ENCODE results near the gene RAD51B.
"Not testable (repeated sequence)": the region's sequence is repeated elsewhere in the genome, so short reads cannot be mapped to it uniquely, and the experiment has no call there.

Gene RAD51B

DNA sequence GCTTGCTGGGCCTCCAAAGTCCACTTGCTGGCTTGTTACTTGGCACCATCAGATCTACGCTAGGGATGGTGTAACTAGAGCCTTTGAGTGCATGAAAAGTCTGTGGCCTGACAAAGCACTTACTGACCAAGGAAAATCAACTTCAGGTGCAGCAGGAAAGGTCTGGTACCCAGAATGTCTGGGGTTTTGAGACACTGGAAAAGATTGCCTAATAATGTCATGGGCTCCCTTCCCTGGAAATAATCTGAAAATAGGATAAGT, 866.6 kb downstream of the RAD51B start:
- DNase-seq, result no peak

DNA sequence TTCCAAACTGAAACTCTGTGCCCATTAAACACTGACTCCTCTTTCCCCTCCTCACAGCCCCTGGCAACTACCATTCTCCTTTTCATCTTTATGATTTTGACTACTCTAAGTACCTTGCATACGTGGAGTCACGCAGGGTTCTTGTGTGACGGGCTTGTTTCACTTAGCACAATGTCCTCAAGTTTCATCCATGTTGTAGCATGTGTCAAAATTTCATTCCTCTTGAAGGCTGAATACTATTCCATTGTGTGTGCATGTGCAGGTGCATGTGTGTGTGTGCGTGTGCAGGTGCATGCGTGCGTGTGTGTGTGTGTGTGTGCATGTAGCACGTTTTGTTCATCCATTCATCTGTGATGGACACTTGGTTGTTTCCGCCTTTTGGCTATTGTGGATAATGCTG, 867.1 kb downstream of the RAD51B start:
- DNase-seq, result no peak

DNA sequence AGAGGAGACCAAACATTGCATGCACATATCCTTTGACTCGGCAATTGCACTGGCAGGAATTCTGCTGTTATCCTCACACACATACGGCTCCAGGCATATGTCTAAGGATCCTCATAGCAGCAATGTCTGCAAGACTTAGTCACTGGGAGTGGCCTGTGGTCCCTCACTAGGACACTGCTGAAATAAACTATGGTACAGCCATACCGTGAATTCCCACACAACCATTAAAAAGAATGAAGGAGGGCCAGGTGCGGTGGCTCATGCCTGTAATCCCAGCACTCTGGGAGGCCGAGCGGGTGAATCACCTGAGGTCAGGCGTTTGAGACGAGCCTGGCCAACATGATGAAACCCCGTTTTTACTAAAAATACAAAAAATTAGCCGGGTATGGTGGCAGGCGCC, 868.2 kb downstream of the RAD51B start:
- no peak for DNase-seq

DNA sequence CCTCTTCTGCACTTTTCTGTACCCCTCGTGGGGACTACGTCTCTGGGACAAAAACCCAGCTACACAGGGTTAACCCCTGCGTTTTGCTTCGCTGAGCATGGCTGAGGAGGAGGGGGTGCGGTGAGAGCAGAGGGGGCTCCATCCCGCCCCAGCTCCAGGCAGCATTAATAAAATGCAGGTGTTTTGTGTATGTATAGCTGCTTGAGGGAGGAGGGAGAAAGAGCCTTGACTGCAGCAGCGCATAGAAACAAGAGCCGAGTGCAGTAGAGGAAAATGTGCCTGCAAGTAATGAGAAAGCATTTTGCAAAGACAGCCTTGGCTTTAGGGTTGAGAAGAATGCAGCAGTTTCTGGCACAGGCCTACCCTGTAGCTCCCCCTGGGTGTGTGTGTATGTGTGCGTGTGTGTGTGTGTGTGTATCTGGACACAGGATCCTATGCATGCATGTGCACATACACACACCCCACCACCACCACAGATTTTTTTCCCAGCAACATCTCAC, 869.3 kb downstream of the RAD51B start:
- peak in 1 of 2 experiments; percentile 7 for DNase-seq

DNA sequence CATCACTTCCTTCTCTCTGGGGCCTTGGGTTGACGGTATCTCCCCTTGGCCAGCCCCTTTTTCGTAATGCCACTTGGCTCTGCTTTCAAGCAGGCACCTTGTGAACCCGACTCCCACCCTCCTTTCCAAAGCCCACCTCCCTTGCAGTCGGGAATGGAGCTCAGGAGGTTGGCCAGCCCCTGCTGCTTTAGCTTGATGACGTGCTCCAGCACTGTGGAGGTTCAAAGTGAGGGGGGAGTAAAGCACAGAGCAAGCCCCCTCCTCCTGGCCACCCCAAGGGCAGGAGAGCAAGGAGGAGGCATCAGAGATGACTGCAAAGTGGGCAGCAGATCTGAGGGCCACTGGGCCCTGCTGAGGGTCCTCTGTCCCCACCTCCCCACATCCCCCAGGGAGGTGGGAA, 869.9 kb downstream of the RAD51B start:
- no peak for DNase-seq

DNA sequence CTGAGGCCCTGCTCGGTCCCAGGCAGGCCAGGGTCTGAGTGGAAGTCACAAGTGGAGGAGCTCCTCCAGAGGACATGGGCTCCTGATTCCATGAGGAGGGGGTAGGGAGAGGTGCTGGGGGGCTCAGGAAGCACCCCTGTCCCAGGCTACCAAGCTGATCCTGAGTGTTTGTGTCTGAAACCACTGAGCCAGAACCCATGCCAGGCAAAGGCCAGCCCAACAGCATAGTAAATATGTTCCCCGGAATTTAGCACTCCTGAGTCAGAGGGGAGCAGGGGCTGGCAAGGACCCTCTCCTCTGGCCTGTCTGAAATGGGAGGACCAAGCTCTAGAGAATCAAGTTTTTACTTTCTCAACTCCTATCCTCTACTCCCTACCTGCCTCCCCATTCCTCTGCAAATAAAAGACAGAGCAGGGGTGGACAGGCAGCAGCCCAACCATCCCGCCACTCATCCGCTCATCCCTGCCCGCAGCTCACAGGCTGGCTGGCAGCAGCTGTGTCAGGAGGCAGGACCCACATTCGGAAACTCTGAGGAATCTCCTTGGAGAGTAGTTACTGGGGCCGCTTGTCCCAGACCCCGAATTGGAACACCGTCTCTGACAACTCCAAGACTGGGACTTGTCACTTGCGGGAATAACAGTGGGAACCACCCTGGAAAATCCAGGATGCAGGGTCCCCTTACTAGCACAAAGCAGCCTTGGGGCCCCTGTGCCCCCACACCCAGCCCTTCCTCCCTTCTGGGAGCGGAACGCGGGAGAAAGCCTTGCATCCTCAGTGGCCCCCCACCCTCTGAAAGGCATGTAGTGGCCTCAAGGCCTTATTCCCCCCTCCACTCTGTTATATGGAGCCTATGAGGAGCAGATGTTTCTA, 870.7 kb downstream of the RAD51B start:
- DNase-seq, result no peak

DNA sequence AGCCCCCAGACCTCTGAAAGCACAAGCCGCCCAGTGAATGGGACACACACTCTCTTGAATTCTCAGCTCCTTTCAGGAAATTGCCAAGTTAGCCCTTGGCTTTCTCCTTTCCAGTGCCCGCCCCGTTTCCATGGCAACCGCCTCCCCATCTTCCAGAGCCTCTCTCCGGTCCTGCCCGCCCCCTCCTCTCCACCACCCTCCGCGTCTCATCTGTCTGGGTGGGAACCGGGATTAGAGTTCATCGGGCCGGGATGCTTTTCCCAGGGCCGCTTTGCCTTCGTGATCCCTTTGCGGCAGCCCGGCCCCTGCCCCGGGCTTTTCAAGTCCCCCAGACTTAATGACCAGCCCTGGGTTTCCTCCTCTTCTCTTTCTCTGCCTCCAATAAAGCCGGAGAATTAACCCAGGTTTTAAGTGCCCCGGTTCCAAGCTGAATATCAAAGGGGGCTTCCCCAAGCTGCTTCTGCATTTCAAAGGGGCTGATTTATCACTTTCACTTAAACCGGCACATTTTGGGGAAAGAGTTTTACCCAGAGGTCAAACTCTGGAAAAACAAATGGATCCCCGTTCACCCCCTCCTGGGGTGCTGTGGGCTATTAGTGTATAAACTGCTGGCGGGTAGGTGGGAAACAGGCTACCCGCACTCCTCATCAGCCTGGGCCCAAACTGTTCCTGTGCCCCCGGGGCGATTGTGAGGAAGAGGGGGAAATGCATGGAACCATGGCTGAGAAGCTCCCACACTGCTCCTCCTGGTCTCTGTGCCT, 871.6 kb downstream of the RAD51B start:
- no peak for DNase-seq

DNA sequence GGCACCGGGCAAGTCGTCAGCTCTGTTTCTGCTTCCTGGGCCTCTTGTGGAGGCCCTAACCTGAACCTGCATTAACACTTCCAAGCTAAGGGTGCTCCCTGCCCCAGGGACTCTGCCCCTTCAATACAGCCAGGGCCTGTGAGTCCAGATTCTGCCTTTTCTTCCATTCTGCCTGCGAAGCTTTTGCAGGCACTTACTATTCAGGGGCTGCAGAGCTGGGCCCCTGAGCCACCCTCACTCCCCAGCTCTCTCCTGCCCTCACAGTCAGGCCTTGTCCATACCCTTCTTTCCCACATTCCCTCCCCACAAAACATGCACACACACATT, 872.2 kb downstream of the RAD51B start:
- no peak for DNase-seq

DNA sequence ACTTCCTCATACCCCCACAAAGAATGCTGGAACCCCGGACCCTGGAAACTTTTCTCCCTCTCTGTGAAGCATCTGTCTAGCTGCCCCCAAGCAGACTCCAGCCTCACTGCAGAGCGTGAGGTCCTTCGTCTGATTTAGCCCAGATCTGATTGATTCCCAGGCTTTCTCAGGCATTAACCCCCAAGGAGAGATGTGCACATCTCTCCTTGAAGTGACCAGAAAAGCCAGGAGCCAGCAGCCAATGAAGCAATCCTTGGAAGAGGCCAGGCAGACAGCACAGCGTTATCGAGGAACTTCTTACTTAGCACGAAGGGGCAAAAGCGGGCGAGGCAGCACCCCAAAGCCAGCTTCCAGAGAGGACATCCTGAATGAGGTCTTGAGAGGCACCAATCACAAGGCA, 872.6 kb downstream of the RAD51B start:
- no peak for DNase-seq

DNA sequence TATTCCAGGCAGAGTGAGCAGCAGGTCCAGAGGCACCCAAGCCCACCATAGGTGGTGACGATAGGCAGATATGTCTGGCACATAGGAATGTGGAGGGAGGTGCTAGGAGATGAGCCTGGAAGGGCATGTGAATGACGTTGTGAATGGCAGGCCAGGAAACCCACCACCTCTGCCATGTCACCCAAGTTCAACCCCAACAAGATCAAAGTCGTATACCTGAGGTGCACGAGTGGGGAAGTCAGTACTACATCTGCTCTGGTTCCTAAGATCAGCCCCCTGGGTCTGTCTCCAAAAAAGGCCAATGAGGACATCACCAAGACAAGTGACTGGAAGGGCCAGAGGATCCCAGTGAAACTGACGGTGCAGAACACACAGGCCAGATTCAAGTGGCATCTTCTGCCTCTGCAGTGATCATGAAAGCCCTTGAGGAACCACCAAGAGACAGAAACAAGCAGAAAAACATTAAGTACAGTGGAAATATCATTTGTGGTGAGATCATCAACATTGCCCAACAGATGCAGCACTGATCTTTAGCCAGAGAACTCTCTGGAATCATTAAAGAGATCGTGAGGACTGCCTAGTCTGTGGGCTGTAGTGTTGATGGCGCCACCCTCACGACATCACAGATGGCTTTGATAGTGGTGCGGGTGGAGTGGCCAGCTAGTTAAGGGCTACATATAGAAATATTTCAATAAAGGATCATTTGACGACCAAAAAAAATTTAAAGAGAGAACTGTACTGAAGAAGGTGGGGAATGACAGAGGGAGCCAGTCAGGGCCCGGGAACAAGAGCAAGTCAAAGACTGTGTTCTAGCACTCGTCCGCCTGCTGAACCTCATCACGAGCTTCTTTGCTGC, 873.6 kb downstream of the RAD51B start:
- DNase-seq, result no peak

DNA sequence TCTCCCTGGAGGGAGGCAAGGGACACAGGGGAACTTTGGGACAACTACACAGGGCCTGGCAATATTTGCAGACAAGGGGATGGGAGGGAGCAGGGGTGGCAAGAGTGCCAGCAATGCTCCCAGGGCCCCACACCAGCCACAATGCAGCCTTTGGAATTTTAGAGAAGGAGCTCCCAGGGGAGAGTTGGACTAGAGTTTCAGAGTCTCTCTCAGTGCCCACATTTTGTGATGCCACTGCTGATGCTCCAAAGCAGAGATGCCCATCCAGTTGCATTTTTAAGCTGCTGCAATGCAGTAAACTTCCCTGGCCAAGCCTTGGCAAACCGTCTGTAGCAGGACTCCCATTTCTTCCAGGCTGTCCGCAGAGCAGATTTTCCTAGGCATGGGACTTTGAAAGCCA, 874.3 kb downstream of the RAD51B start:
- no peak for DNase-seq

DNA sequence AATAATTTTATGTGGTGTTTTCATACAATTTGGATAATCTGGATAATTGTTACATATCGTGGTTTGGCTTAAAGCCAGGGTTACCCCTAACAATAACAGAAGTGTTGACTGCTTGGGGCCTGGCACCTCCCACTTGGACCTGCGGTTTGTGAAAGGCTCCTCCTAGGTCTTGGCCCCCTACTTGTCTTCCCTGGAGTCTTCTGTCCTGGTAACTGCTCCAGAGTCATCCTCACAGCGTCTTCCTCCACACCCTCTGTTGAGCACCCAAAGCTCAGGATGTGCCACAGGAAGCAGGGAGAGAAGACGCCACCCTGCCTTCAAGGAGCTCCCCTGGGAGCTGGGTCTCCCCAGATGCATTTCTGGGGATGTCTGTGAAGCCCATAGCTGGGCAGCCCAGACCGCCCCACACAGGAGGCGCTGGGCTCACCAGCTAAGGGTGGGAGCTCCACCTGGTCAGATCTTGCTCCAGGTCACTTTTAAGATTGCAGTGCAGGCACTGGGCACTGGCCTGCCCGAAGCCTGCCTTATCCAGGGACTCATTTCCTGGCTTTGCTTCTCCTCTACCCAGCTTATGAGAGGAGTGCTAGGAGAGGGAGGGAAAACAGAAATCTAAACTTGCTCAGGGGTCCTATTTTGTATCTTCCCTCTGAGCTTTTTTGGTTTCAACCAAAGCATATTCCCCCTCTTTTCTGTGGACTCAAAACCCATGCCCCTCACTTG, 875.1 kb downstream of the RAD51B start:
- DNase-seq, result peak in 1 of 2 experiments; percentile 9

DNA sequence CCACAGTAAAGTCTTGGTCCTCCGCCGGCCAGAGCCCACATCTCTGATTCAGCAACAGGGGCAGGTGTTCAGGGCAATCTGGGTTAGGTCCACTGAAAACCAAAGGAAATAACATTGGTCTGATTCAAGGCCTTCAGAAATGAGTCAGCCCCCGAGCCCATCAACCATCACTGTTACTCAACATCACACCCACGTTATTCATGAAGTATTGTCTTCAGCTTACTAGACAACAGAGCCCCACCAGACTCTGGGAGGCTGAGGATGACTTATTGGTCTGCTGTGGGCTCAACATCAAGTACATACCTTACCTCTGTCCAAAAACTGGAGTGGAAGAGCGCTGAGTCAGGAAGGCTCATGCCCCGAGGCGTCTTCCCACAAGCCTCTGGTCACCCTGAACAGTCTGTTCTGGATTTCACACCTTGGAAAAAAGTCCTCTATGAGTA, 875.8 kb downstream of the RAD51B start:
- DNase-seq, result no peak

DNA sequence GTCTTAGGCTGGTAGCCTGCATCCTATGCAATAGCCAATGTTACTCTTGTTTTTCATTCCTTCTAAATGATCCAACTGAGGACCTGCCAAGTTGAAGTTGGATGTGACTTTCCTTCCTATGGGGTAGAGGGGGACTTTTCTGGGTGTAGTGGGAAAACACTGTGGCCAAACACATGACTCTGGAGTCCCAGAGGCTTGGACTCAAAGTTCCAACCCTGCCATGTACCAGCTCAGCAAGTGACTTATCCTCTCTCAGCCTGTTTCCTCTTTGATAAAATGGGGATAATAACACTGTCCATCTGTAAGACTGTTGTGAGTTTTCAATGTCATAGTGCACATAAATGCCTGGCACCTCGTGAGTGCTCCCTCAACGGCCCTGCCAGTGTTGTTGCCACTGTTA, 876.3 kb downstream of the RAD51B start:
- DNase-seq, result no peak

DNA sequence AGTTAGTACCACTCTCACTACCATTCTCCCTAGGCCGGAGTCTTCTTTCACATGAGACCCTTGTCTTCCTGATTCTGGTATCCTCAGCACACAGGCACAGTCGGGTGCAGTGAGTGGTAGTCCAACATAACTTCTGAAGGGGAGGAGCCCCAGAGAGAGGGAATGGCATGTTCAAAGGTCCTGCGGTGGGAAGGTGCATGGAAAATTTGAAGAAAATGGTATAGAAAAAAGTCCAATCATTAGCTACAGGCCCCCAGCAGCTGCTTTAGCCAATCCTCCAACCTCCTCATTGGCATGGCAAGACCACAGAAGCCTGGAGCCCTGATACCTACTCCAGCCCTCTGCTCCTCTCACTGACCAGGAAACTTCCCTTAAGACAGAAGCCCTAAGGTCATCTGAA, 876.7 kb downstream of the RAD51B start:
- no peak for DNase-seq

DNA sequence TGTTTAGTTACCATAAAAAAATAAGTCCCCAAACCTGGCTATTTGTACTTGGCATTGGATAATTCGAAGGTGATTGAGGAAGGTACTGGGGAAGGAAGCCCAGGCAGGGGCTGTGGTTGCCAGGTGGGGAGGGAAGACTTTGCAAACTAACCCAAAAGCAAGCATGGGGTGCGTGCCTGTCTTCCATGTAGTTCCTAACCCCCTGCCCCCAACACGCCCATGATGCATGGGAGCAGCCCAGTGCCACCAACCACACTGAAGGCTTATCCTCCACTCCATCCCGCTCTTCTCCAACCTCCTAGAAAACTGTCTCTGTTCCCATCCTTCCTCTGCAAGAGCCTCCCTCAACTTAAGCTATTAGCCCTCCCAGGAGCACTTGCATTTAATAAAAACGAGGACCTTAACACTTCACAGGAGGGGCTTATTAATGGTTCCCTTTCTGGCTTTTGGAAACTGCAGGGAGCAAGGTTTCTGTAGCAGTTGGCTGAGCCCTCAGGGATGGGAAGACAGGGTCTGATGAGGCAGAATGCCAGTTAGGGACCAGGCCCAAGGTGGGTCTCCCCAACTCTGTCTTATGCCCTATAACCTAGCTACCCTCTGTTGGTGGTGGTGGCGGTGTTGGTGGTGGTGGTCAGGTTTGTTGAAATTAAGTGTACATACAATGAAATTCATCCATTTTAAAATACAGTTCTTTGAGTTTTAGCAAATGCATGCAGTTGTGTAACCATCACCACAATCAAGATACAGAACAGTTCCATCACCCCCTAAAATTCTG, 877.3 kb downstream of the RAD51B start:
- DNase-seq, result no peak

DNA sequence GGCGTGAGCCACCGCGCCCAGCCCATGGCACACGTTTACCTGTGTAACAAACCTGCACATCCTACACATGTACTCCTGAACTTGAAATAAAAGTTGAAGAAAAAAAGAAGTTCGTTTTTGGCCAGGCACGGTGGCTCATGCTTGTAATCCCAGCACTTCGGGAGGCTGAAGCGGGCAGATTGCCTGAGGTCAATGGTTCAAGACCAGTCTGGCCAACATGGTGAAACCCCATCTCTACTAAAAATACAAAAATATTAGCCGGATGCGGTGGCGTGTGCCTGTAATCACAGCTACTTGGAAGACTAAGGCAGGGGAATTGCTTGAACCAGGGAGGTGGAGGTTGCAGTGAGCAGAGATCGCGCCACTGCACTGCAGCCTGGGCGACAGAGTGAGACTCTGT, 879.2 kb downstream of the RAD51B start:
- not testable (repeated sequence) for DNase-seq

DNA sequence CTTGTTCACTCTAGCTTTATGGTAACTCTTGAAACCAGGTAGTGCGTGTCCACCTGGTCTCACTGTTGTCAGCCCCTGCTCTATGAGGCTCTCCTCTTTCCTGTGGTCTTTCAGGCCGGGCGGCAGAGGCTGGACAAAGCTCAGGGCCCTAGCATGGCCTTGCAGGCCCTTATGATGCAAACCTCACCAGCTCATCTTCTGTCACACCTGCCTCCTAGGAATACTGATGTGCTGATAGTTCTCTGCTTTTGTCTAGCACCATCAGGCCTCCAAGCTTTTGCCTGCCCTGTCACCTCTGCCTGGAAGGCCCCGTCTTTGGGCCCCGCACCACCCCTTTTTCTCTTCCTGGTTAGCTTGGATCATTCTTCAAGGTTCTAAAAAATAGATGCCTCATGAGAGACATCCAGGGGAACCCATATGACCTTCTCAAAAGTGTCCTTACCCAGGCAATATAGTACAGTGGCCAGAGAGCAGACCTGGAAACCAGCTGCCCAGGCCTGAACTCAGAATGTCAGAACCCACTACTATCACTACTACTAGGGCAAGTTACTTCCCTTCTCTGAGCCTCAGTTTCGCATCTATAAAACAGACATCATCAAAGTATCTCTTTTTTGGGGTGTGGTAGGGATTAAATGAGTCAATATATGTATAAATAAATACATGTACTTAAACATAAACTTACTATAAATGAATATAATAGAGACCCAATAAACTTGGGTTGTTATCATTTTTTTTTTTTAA, 881.6 kb downstream of the RAD51B start:
- no peak for DNase-seq

DNA sequence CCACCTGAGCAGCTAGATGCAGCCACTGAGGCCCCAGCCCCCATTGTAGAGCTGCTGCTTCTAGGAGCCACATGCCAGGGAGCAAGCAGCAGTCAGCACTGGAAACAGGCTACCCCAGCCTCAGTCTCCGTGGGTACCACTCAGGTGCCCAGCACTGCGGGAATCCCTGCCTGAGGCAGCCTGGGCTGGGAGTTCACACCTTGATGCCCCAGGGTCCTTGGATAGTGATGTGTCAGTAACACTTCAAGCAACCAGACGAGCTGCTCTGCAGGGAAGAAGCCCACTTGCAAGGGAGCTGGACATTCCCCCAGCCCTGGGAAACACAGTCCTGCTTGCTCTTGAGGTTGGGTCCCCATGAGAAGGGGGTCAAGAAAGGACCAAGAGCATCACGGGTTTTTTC, 882.6 kb downstream of the RAD51B start:
- DNase-seq, result no peak

DNA sequence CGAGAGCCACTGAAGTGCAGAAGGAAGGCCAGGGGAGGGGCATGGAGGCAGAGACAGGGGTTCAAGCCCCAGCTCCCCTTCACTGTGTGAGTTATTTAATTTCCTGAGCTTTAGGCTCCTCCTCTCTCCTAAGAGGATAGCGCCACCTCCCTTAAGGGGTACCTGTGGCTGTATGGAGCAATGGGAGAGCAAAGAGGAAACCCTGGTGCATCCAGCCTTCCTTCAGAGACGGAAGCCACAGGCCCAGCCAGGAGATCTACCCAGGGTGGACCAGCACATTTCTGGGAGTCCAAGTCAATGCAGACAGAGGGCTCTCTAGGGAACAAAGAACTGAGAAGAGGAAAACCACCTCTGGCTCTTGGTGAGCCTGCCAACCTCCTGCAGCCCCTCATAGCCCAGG, 883.0 kb downstream of the RAD51B start:
- no peak for DNase-seq

DNA sequence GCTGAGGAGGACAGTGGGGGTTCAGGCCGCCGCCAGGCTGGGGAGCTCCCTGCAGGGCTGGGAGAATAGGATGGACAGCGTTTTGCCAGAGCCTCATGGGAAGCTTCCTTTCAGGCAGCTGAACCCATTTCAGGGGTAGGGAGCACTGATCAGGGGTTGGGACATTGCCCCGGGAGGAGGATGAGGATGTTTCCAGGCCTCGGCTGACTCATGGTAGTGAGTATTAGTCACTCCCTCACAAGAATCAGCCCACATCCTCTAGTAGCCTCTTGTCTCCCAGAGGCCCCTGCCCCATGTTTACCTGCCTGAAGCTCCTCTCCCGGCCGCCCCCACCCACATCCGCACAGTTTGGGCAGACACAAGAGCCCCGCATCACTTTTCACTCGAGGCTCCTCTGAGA, 883.5 kb downstream of the RAD51B start:
- no peak for DNase-seq
